ENCODE results near the gene SPIRE2.

GRCh38 chr16:89905511-89906139 lies 77.3 kb downstream of the SPIRE2 start:
- no peak for TF ChIP-seq CTCF (IDR thresholded peaks at IDR 0.05)
- TF ChIP-seq POLR2A (IDR thresholded peaks at IDR 0.05) = no peak
- TF ChIP-seq EP300 (IDR thresholded peaks at IDR 0.05) = no peak
